CD14-positive monocyte (primary cell): ENCODE data around the gene NFU1. TPM values are rescaled to one million over a fixed set of nuclear protein-coding genes. Genes with fewer than 3 reads are reported as not detected.
A peak's percentile ranks its signal among the peaks of the same experiment; 100 is the strongest.

ENCODE experiments used
- DNase-seq, 3 donors: peaks; one replicate each; pipeline ENCODE4 v3.0.0-alpha.2; 2011 to 2022
- H2AFZ ChIP-seq: 2 replicates; pipeline ENCODE4 v1.6.0; 2012; ENCODE audit warnings: mild to moderate bottlenecking, low read depth, low read length, inconsistent platforms; ENCODE audit not compliant: insufficient read depth, poor library complexity, severe bottlenecking
- H3K27ac ChIP-seq, 2 donors: 1 replicate in 1 of 2; 2 replicates in 1 of 2; pipeline ENCODE4 v1.5.1; 2012 to 2013; ENCODE audit warnings: low read length in 2 of 2, control low read depth in 1 of 2, inconsistent platforms in 1 of 2, low read depth in 1 of 2, mild to moderate bottlenecking in 1 of 2
- H3K27me3 ChIP-seq, 2 donors: one replicate each; pipeline versions ENCODE4 v1.6.0 to v1.6.1; 2011 to 2013; ENCODE audit warnings: low read length in 2 of 2; ENCODE audit not compliant: control insufficient read depth in 2 of 2, insufficient read depth in 2 of 2
- H3K36me3 ChIP-seq, 2 donors: replicated peaks in 1 of 2; 1 replicate in 1 of 2; 2 replicates in 1 of 2; pipeline versions ENCODE4 v1.5.1 to v1.6.1; 2012 to 2013; ENCODE audit warnings: low read length in 2 of 2, control low read depth in 1 of 2, inconsistent platforms in 1 of 2, mild to moderate bottlenecking in 1 of 2; ENCODE audit not compliant: insufficient read depth in 2 of 2, control insufficient read depth in 1 of 2
- H3K4me1 ChIP-seq, 2 donors: 1 replicate in 1 of 2; 2 replicates in 1 of 2; pipeline versions ENCODE4 v1.5.1 to v1.6.1; 2012 to 2013; ENCODE audit warnings: low read length in 2 of 2, control low read depth in 1 of 2, inconsistent platforms in 1 of 2, mild to moderate bottlenecking in 1 of 2, moderate library complexity in 1 of 2; ENCODE audit not compliant: insufficient read depth in 2 of 2, control insufficient read depth in 1 of 2
- H3K4me2 ChIP-seq: replicated peaks from 2 replicates; pipeline ENCODE3; 2012; ENCODE audit warnings: low read length, moderate library complexity, mild to moderate bottlenecking; ENCODE audit not compliant: poor library complexity, severe bottlenecking; ENCODE audit errors: extremely low read depth
- H3K4me3 ChIP-seq, 3 experiments: fragments of 200-600 bp in 1 of 3; sonication (generic) in 1 of 3; replicated peaks in 1 of 3; 1 replicate in 2 of 3; 2 replicates in 1 of 3; pipeline ENCODE4 v1.5.1; 2011 to 2013; ENCODE audit warnings: low read length in 3 of 3, mild to moderate bottlenecking in 3 of 3, control low read depth in 2 of 3, low read depth in 2 of 3, inconsistent platforms in 1 of 3, moderate library complexity in 1 of 3
- H3K79me2 ChIP-seq: 2 replicates; pipeline ENCODE4 v1.6.0; 2012; ENCODE audit warnings: mild to moderate bottlenecking, control low read depth, inconsistent platforms, low read length, moderate library complexity; ENCODE audit not compliant: insufficient read depth
- H3K9ac ChIP-seq: 2 replicates; pipeline ENCODE4 v1.6.0; 2017; ENCODE audit warnings: low read length, mild to moderate bottlenecking; ENCODE audit not compliant: insufficient read depth, poor library complexity, severe bottlenecking
- H3K9me3 ChIP-seq, 2 donors: replicated peaks in 1 of 2; 1 replicate in 1 of 2; 2 replicates in 1 of 2; pipeline versions ENCODE4 v1.5.1 to v1.6.1; 2012 to 2013; ENCODE audit warnings: low read length in 2 of 2, control low read depth in 1 of 2; ENCODE audit not compliant: control insufficient read depth in 1 of 2, insufficient read depth in 1 of 2
- H4K20me1 ChIP-seq: 2 replicates; pipeline ENCODE4 v1.6.0; 2012; ENCODE audit warnings: mild to moderate bottlenecking, low read length, control low read depth, moderate library complexity; ENCODE audit not compliant: insufficient read depth
- H3K27ac Mint-ChIP-seq, 7 donors: one replicate each; pipeline ENCODE4 v1.8.0; 2020; ENCODE audit warnings: mild to moderate bottlenecking in 7 of 7, mixed read lengths in 7 of 7, moderate library complexity in 6 of 7, inconsistent platforms in 2 of 7
- H3K27me3 Mint-ChIP-seq, 3 donors: one replicate each; pipeline ENCODE4 v1.8.0; 2021 to 2022; ENCODE audit warnings: low read depth in 3 of 3, mild to moderate bottlenecking in 3 of 3, mixed read lengths in 3 of 3, moderate library complexity in 3 of 3, inconsistent platforms in 1 of 3
- H3K36me3 Mint-ChIP-seq, 2 donors: one replicate each; pipeline ENCODE4 v1.8.0; 2020; ENCODE audit warnings: mixed read lengths in 2 of 2, inconsistent platforms in 1 of 2, mild to moderate bottlenecking in 1 of 2
- H3K4me1 Mint-ChIP-seq: one replicate; pipeline ENCODE4 v1.8.0; 2020; ENCODE audit warnings: mild to moderate bottlenecking, mixed read lengths
- H3K4me3 Mint-ChIP-seq, 2 donors: one replicate each; pipeline ENCODE4 v1.8.0; 2020; ENCODE audit warnings: mild to moderate bottlenecking in 2 of 2, mixed read lengths in 2 of 2, moderate library complexity in 1 of 2
- H3K9me3 Mint-ChIP-seq, 7 donors: one replicate each; pipeline ENCODE4 v1.8.0; 2020 to 2022; ENCODE audit warnings: mixed read lengths in 7 of 7, mild to moderate bottlenecking in 6 of 7, moderate library complexity in 6 of 7, inconsistent platforms in 2 of 7
- WGBS: methylation state at CpG from one replicate; pipeline ENCODE4 v1.1.5; 2013; ENCODE audit warnings: missing lambda C conversion rate; ENCODE audit not compliant: insufficient coverage; 5-methylcytosine and 5-hydroxymethylcytosine counted together
- intact Hi-C, 2 donors: fragments of 100-400 bp; cut with micrococcal nuclease; formaldehyde crosslinking; loops; one replicate each; pipeline versions ENCODE4 v1.15.0 to v1.15.1; 2023
- polyA plus RNA-seq, 3 donors: library from polyadenylated mRNA; depleted of rRNA in 1 of 3; unstranded in 2 of 3; stranded (reverse) in 1 of 3; fragments of 300-500 nt in 2 of 3; fragments of >200 nt in 1 of 3; fragmentation: Illumina TruSeq in 2 of 3; gene quantifications; 1 replicate in 2 of 3; 2 replicates in 1 of 3; pipeline ENCODE4 v1.2.3, GENCODE V29; 2012 to 2021
- TF ChIP-seq, protein P1 (sequence below): fragments of 200-600 bp; IDR thresholded peaks from one replicate; pipeline ENCODE4 v1.8.0; 2022; ENCODE audit warnings: antibody characterized with exemption, mild to moderate bottlenecking

The NFU1 gene
- polyA plus RNA-seq, 3 donors = 10.5 to 56.1 (median 43.0) TPM

DNA sequence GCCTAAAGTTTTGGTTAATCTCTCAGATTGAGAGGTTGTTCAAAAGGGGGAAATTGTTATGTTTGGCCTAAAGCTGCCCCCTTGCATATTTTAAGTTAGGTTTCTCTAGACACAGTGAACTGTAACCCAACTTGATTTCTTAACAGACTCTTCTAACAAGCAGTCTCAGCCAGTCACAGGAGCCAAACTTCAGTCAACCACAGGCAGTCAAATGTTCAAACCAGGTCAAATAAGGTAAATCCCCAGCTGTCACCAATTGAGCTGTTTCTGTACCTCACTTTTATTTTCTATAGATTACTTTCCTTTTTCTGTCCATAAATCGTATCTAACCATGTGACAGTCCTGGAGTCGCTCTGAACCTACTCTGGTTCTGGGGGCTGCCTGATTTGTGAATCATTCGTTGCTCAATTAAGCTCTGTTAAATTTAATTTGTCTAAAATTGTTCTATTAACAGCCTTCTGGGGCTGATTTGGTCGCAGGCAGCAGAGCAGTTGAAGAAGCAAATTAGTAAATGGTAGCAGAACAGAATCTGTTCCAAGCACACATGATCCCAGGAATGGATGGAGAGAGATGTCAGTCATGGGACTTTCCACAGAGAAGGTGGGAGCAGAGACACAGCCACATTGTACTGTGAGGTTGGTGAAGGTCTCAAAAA, 16.4 kb upstream of the NFU1 start:
- H3K4me1 ChIP-seq = peaks cover 9 to 24% of the 10 kb centered on the region in 2 donors
- no peaks in the 10 kb centered on the region for H3K36me3 ChIP-seq
- no peak overlapping the region for H3K9ac ChIP-seq
- no peaks in the 10 kb centered on the region for H3K9me3 ChIP-seq
- H3K27ac ChIP-seq = no peak overlapping the region
- peaks cover 0 to 4% (median 3%) of the 10 kb centered on the region in 3 donors for H3K27me3 Mint-ChIP-seq
- no peak overlapping the region for H3K4me3 ChIP-seq
- H4K20me1 ChIP-seq = no peaks in the 10 kb centered on the region
- no peak overlapping the region for H3K27ac Mint-ChIP-seq
- H3K4me2 ChIP-seq = no peak overlapping the region
- peaks cover 31% of the 10 kb centered on the region for H3K4me1 Mint-ChIP-seq
- 100% methylated on average over 1 of the region's 4 CpGs for WGBS
- no peaks in the 10 kb centered on the region for H3K36me3 Mint-ChIP-seq
- no peaks in the 10 kb centered on the region for H3K9me3 Mint-ChIP-seq
- intact Hi-C loops = no loop called here
- TF ChIP-seq, protein P1, sequence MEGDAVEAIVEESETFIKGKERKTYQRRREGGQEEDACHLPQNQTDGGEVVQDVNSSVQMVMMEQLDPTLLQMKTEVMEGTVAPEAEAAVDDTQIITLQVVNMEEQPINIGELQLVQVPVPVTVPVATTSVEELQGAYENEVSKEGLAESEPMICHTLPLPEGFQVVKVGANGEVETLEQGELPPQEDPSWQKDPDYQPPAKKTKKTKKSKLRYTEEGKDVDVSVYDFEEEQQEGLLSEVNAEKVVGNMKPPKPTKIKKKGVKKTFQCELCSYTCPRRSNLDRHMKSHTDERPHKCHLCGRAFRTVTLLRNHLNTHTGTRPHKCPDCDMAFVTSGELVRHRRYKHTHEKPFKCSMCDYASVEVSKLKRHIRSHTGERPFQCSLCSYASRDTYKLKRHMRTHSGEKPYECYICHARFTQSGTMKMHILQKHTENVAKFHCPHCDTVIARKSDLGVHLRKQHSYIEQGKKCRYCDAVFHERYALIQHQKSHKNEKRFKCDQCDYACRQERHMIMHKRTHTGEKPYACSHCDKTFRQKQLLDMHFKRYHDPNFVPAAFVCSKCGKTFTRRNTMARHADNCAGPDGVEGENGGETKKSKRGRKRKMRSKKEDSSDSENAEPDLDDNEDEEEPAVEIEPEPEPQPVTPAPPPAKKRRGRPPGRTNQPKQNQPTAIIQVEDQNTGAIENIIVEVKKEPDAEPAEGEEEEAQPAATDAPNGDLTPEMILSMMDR = no peak
- no peak for DNase-seq
- H3K27me3 ChIP-seq = no peaks in the 10 kb centered on the region
- no peak overlapping the region for H2AFZ ChIP-seq
- H3K4me3 Mint-ChIP-seq = no peak overlapping the region
- H3K79me2 ChIP-seq = no peaks in the 10 kb centered on the region

DNA sequence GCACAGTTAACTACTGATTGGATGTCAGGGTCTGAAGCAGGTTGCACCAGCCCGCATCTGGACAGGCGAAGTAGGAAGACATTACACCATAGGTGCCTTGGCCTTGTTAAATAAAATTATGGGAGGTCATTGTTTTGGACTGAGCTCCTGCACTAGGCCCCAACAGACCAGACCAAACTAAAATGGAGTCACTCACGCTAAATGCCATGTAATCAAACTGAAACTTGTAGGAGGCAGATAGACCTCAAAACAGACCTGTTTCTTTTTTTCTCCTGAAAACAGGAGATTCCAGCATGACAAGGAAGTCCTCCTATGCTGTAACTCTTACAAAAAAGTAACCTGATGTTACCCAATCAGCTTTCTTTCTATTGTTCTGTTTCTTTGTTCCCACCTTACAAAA, 15.5 kb upstream of the NFU1 start:
- peaks cover 37% of the 10 kb centered on the region for H3K4me1 Mint-ChIP-seq
- H3K9me3 Mint-ChIP-seq = no peaks in the 10 kb centered on the region
- Histone ChIP-seq H3K27me3 (no peaks in the 10 kb centered on the region), H3K4me3 (no peak overlapping the region), H3K4me1 (peaks cover 14 to 28% of the 10 kb centered on the region in 2 donors), H3K9ac (no peak overlapping the region), H3K36me3 (no peaks in the 10 kb centered on the region), H3K27ac (peak overlapping the region in 1 of 2 donors; percentile 39), H3K79me2 (no peaks in the 10 kb centered on the region), H3K9me3 (no peaks in the 10 kb centered on the region), H4K20me1 (no peaks in the 10 kb centered on the region), H3K4me2 (no peak overlapping the region), H2AFZ (no peak overlapping the region)
- peaks cover 2 to 4% (median 3%) of the 10 kb centered on the region in 3 donors for H3K27me3 Mint-ChIP-seq
- H3K36me3 Mint-ChIP-seq = no peaks in the 10 kb centered on the region
- H3K4me3 Mint-ChIP-seq = no peak overlapping the region
- 91% methylated on average over 1 of the region's 3 CpGs for WGBS
- TF ChIP-seq, protein P1 = no peak
- no peak for DNase-seq
- intact Hi-C loops = no loop called here
- H3K27ac Mint-ChIP-seq = peak overlapping the region in 3 of 7 donors; percentile 45 to 82 (median 79)
